Glutamatergic neuron (in vitro differentiated cells): Measurements from ENCODE around the gene HDAC8. TPM values are rescaled to one million over a fixed set of nuclear protein-coding genes. Genes with fewer than 3 reads are reported as not detected.

Source experiments
- DNase-seq: peaks from one replicate; pipeline ENCODE4 v3.0.0; 2022
- H3K27ac Mint-ChIP-seq: one replicate; pipeline ENCODE4 v1.8.0; 2020; ENCODE audit warnings: mild to moderate bottlenecking, mixed read lengths, inconsistent platforms; ENCODE audit not compliant: unreplicated experiment
- H3K27me3 Mint-ChIP-seq: one replicate; pipeline ENCODE4 v1.8.0; 2020; ENCODE audit warnings: mild to moderate bottlenecking, moderate library complexity, mixed read lengths, inconsistent platforms; ENCODE audit not compliant: unreplicated experiment
- H3K36me3 Mint-ChIP-seq: one replicate; pipeline ENCODE4 v1.8.0; 2020; ENCODE audit warnings: mild to moderate bottlenecking, mixed read lengths, inconsistent platforms; ENCODE audit not compliant: unreplicated experiment
- H3K4me1 Mint-ChIP-seq: one replicate; pipeline ENCODE4 v1.8.0; 2020; ENCODE audit warnings: mild to moderate bottlenecking, low read depth, mixed read lengths, inconsistent platforms; ENCODE audit not compliant: unreplicated experiment
- H3K4me3 Mint-ChIP-seq: one replicate; pipeline ENCODE4 v1.8.0; 2020; ENCODE audit warnings: mild to moderate bottlenecking, mixed read lengths, inconsistent platforms; ENCODE audit not compliant: unreplicated experiment
- H3K9me3 Mint-ChIP-seq: one replicate; pipeline ENCODE4 v1.8.0; 2020; ENCODE audit warnings: mild to moderate bottlenecking, moderate library complexity, mixed read lengths, inconsistent platforms; ENCODE audit not compliant: unreplicated experiment
- CTCF ChIP-seq: fragments of 200-600 bp; sonication (generic); IDR thresholded peaks from one replicate; pipeline ENCODE4 v1.5.0; 2021; ENCODE audit not compliant: partially characterized antibody, unreplicated experiment
- long read RNA-seq: library from polyadenylated mRNA; unstranded; transcript quantifications from one replicate; pipeline ENCODE4 v2.0.0, GENCODE V29; 2020; ENCODE audit not compliant: unreplicated experiment
- total RNA-seq: library from RNA; stranded (reverse); fragmentation: NEBNext Ultra II Directional; extraction: Animal tissue kit (Norgen Biotek cat#: 25700); gene quantifications from one replicate; pipeline ENCODE4 v1.2.1, GENCODE V29; 2021; ENCODE audit not compliant: unreplicated experiment

HDAC8 gene
- total RNA-seq, result 49.0 TPM
- long read RNA-seq, transcript HDAC8-207 (11 exons, 2,110 nt), result major isoform, 14 of 25 reads
- long read RNA-seq, partial matches to known transcripts, result 0 of 25 reads
- long read RNA-seq, other reads (novel, unspliced or antisense), result 4 of 25 reads

DNA sequence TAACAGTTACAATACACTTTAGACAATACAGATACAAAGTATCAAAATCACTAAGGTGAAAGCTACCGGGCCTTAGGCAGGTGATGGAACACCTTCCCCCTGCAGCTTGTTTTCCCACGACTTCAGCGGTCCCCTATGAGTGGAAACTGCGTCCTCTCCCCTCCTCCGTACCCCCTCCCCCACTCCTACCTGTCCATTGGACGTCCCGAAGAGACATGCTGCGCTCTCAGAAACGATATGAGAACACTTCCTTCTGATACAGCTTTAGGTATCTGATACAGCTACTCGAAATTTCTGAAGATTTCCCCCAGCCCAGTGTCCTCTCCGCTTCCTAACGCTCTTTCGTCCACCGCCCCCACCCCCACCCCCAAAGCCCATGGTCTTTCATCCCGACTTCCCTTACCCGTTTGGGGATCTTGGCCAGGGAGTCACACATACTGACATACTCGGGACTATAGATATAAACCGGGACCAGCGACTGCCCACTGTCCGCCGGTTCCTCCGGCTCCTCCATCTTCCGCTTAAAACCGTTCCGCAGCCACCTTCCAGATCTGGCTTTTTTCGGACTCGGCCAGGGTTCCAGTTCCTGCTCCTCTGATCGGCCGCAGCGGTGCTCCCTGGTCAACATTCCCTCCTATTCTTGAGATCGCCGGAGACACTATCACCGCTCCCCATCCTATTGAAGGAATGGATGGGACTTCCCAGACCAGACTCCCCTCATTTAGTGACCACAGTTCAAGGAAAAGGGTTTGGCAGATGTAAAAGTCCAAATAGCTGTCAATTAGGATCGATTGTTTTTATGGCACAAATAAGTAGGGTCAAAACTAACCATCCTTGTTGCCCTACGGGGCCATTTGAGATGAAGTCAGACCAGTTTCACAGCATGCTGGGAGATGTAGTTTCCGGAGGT lies at the start of gene HDAC8:
Gene HDAC8 (minus strand): TSS at position 596 of the 910 bp plus-strand sequence. CDS start 82 bp downstream, at position 514.
- no peaks in the 10 kb centered on the region for H3K4me1 Mint-ChIP-seq
- no peak for TF ChIP-seq CTCF
- no peaks in the 10 kb centered on the region for H3K36me3 Mint-ChIP-seq
- H3K4me3 Mint-ChIP-seq, result peak within 1 kb of the TSS; percentile 94
- peaks cover 4% of the 10 kb centered on the region for H3K9me3 Mint-ChIP-seq
- peak; percentile 68 for DNase-seq
- peak within 1 kb of the TSS; percentile 99 for H3K27ac Mint-ChIP-seq
- H3K27me3 Mint-ChIP-seq, result no peaks in the 10 kb centered on the region

- Mint-ChIP-seq H3K27me3 (peaks cover 2% of the 10 kb centered on the region), H3K27ac (no peak overlapping the region), H3K4me3 (no peak overlapping the region), H3K36me3 (no peaks in the 10 kb centered on the region), H3K9me3 (no peaks in the 10 kb centered on the region), H3K4me1 (no peaks in the 10 kb centered on the region)
- no peak for DNase-seq
- no peak for TF ChIP-seq CTCF
Observed at GRCh38 chrX:72621625-72622485, 49.2 kb upstream of the HDAC8 start.

- no peak overlapping the region for H3K4me3 Mint-ChIP-seq
- H3K27ac Mint-ChIP-seq, result no peak overlapping the region
- no peaks in the 10 kb centered on the region for H3K36me3 Mint-ChIP-seq
- H3K27me3 Mint-ChIP-seq, result peaks cover 2% of the 10 kb centered on the region
- H3K4me1 Mint-ChIP-seq, result no peaks in the 10 kb centered on the region
- no peaks in the 10 kb centered on the region for H3K9me3 Mint-ChIP-seq
- no peak for DNase-seq
- TF ChIP-seq CTCF, result no peak
Observed at GRCh38 chrX:72621163-72621562, 48.5 kb upstream of the HDAC8 start.

- no peaks in the 10 kb centered on the region for H3K9me3 Mint-ChIP-seq
- H3K27me3 Mint-ChIP-seq, result peaks cover 2% of the 10 kb centered on the region
- DNase-seq, result no peak
- no peak overlapping the region for H3K27ac Mint-ChIP-seq
- no peaks in the 10 kb centered on the region for H3K36me3 Mint-ChIP-seq
- TF ChIP-seq CTCF, result no peak
- H3K4me3 Mint-ChIP-seq, result no peak overlapping the region
- no peaks in the 10 kb centered on the region for H3K4me1 Mint-ChIP-seq
Observed at GRCh38 chrX:72620550-72621145, 48.0 kb upstream of the HDAC8 start.
